Body of pancreas (tissue), 4 donors: Measurements from ENCODE around the gene GNAZ. TPM values are rescaled to one million over a fixed set of nuclear protein-coding genes. Genes with fewer than 3 reads are reported as not detected.

Experiments used
- ATAC-seq: fragments of 150-250 bp; one replicate; pipeline ENCODE4 v1.9.1; 2016
- DNase-seq, 4 donors: peaks; one replicate each; pipeline ENCODE4 v3.0.0-alpha.2; 2019
- H3K27ac ChIP-seq, 4 donors: fragments of 200-600 bp; sonication (generic); 1 replicate in 3 of 4; 2 replicates in 1 of 4; pipeline versions ENCODE4 v1.5.1 to v1.6.1; 2016 to 2019; ENCODE audit warnings: mild to moderate bottlenecking in 1 of 4, mixed read lengths in 1 of 4, moderate library complexity in 1 of 4
- H3K27me3 ChIP-seq, 2 donors: fragments of 200-600 bp; sonication (generic); one replicate each; pipeline ENCODE4 v1.6.0; 2016; ENCODE audit warnings: mild to moderate bottlenecking in 1 of 2
- H3K36me3 ChIP-seq, 2 donors: fragments of 200-600 bp; sonication (generic); replicated peaks in 1 of 2; 2 replicates each; pipeline ENCODE4 v1.5.1; 2016; ENCODE audit warnings: low read depth in 2 of 2; ENCODE audit not compliant: insufficient read depth in 1 of 2
- H3K4me1 ChIP-seq: fragments of 200-600 bp; sonication (generic); one replicate; pipeline ENCODE4 v1.6.0; 2016
- H3K4me3 ChIP-seq, 2 donors: fragments of 200-600 bp; sonication (generic); 1 replicate in 1 of 2; 2 replicates in 1 of 2; pipeline ENCODE4 v1.5.1; 2016 to 2019
- H3K9me3 ChIP-seq, 3 donors: fragments of 200-600 bp; sonication (generic); 1 replicate in 2 of 3; 2 replicates in 1 of 3; pipeline ENCODE4 v1.5.1; 2016
- CTCF ChIP-seq, 7 experiments: fragments of 450-650 bp in 4 of 7; fragments of 200-600 bp in 3 of 7; sonication (generic) in 3 of 7; IDR thresholded peaks; one replicate each; pipeline ENCODE4 v1.5.1; 2016 to 2019; ENCODE audit warnings: antibody characterized with exemption in 7 of 7
- POLR2A ChIP-seq, 3 donors: fragments of 450-650 bp; IDR thresholded peaks; one replicate each; pipeline ENCODE4 v1.6.1; 2016; ENCODE audit warnings: antibody characterized with exemption in 3 of 3, mild to moderate bottlenecking in 2 of 3
- WGBS, 2 donors: methylation state at CpG; one replicate each; pipeline ENCODE4 v1.1.5; 2017; 5-methylcytosine and 5-hydroxymethylcytosine counted together
- intact Hi-C: fragments of 100-400 bp; cut with DNase I; formaldehyde crosslinking; loops from one replicate; pipeline ENCODE4 v1.15.1; 2023
- total RNA-seq, 2 donors: library from RNA; depleted of rRNA; stranded (reverse); fragments of >200 nt; gene quantifications; one replicate each; pipeline ENCODE4 v1.1.0, GENCODE V29; 2016

The GNAZ gene
- total RNA-seq, 2 donors from 2014 or later: 0.33 to 2.3 TPM

GRCh38 chr22:23140385-23140784, 70.1 kb downstream of the GNAZ start:
- no peak for DNase-seq
- Histone ChIP-seq H3K4me3 (no peak overlapping the region), H3K9me3 (no peaks in the 10 kb centered on the region), H3K27ac (no peak overlapping the region), H3K27me3 (no peaks in the 10 kb centered on the region), H3K36me3 (no peaks in the 10 kb centered on the region), H3K4me1 (peaks cover 15% of the 10 kb centered on the region)
- ATAC-seq: no peak
- intact Hi-C loops: no loop called here
- TF ChIP-seq POLR2A (IDR thresholded peaks at IDR 0.05) (no peak), CTCF (IDR thresholded peaks at IDR 0.05) (no peak)

GRCh38 chr22:23142546-23143105, 72.3 kb downstream of the GNAZ start:
- Histone ChIP-seq H3K36me3 (no peaks in the 10 kb centered on the region), H3K4me3 (no peak overlapping the region), H3K27ac (peak overlapping the region; percentile 1 to 85 (median 73)), H3K9me3 (no peaks in the 10 kb centered on the region), H3K4me1 (peaks cover 28% of the 10 kb centered on the region), H3K27me3 (no peaks in the 10 kb centered on the region)
- TF ChIP-seq POLR2A (IDR thresholded peaks at IDR 0.05) (no peak), CTCF (IDR thresholded peaks at IDR 0.05) (no peak)
- intact Hi-C loops: no loop called here
- DNase-seq (no peak), ATAC-seq (no peak)
- WGBS, 2 donors: 54 to 62% methylated on average over 9 of the region's 9 CpGs

- Histone ChIP-seq H3K4me3 (no peak overlapping the region), H3K27ac (peak overlapping the region in 1 of 4 donors; percentile 82), H3K4me1 (peaks cover 33% of the 10 kb centered on the region), H3K36me3 (no peaks in the 10 kb centered on the region), H3K9me3 (no peaks in the 10 kb centered on the region), H3K27me3 (no peaks in the 10 kb centered on the region)
- DNase-seq (no peak), ATAC-seq (no peak)
- WGBS, 2 donors: 100% methylated on average over 1 of the region's 1 CpG
- no peak for TF ChIP-seq CTCF (IDR thresholded peaks at IDR 0.05)
- no peak for TF ChIP-seq POLR2A (IDR thresholded peaks at IDR 0.05)
- intact Hi-C loops: no loop called here
Measured at GRCh38 chr22:23143119-23143518, 72.8 kb downstream of the GNAZ start.

GRCh38 chr22:23144432-23144831, 74.1 kb downstream of the GNAZ start:
- Histone ChIP-seq H3K4me1 (peaks cover 39% of the 10 kb centered on the region), H3K36me3 (no peaks in the 10 kb centered on the region), H3K9me3 (no peaks in the 10 kb centered on the region), H3K4me3 (no peak overlapping the region), H3K27me3 (no peaks in the 10 kb centered on the region), H3K27ac (peak overlapping the region; percentile 5 to 79 (median 36))
- no peak for TF ChIP-seq POLR2A (IDR thresholded peaks at IDR 0.05)
- TF ChIP-seq CTCF (IDR thresholded peaks at IDR 0.05): no peak
- no peak for ATAC-seq
- DNase-seq: no peak
- 84 to 87% methylated on average over 4 of the region's 4 CpGs for WGBS, 2 donors
- intact Hi-C loops: no loop called here
